CD4-positive, alpha-beta T cell (primary cell): Measurements from ENCODE around the gene OGT. TPM values are rescaled to one million over a fixed set of nuclear protein-coding genes. Genes with fewer than 3 reads are reported as not detected.

Source experiments
- ATAC-seq: fragments of 200-7000 bp; cut with Tn5 transposase; one replicate; pipeline ENCODE4 v1.10.0; 2022; ENCODE audit warnings: mild to moderate bottlenecking; ENCODE audit not compliant: poor library complexity
- CTCF ChIA-PET: fragments of 350-600 bp; sonication (Branson Sonifier 250); formaldehyde crosslinking; loops from one replicate; lab custom pipeline; 2021; ENCODE audit warnings: antibody characterized with exemption, inconsistent platforms; lab: Charles Lee
- POLR2A ChIA-PET: fragments of 350-600 bp; sonication (Branson Sonifier 250); formaldehyde crosslinking; loops from one replicate; lab custom pipeline; 2021; ENCODE audit warnings: antibody characterized with exemption, inconsistent platforms; lab: Charles Lee
- DNase-seq, 14 experiments: peaks; one replicate each; pipeline ENCODE4 v3.0.0-alpha.2; 2013 to 2020; ENCODE audit warnings: mixed read lengths in 2 of 14
- H3K27ac ChIP-seq, 2 donors: one replicate each; pipeline versions ENCODE4 v1.5.1 to v1.7.0; 2013; ENCODE audit warnings: low read length in 2 of 2, low read depth in 1 of 2, mild to moderate bottlenecking in 1 of 2
- H3K27me3 ChIP-seq, 2 experiments: 1 replicate in 1 of 2; 2 replicates in 1 of 2; pipeline versions ENCODE4 v1.6.1 to v1.7.0; 2013; ENCODE audit warnings: low read length in 2 of 2, control low read depth in 1 of 2, mild to moderate bottlenecking in 1 of 2, moderate library complexity in 1 of 2; ENCODE audit not compliant: insufficient read depth in 2 of 2, control insufficient read depth in 1 of 2
- H3K36me3 ChIP-seq: one replicate; pipeline ENCODE4 v1.6.1; 2013; ENCODE audit warnings: low read length, control low read depth; ENCODE audit not compliant: insufficient read depth
- H3K4me1 ChIP-seq: one replicate; pipeline ENCODE4 v1.6.1; 2013; ENCODE audit warnings: low read length, control low read depth; ENCODE audit not compliant: insufficient read depth
- H3K4me3 ChIP-seq: one replicate; pipeline ENCODE4 v1.5.1; 2013; ENCODE audit warnings: mild to moderate bottlenecking, low read length, moderate library complexity
- H3K9me3 ChIP-seq, 2 experiments: 1 replicate in 1 of 2; 2 replicates in 1 of 2; pipeline versions ENCODE4 v1.6.1 to v1.7.0; 2013; ENCODE audit warnings: low read length in 2 of 2, mild to moderate bottlenecking in 2 of 2, control low read depth in 1 of 2, moderate library complexity in 1 of 2; ENCODE audit not compliant: control insufficient read depth in 1 of 2, insufficient read depth in 1 of 2
- H3K27ac Mint-ChIP-seq: one replicate; pipeline ENCODE4 v1.8.0; 2020; ENCODE audit warnings: mixed read lengths
- H3K27me3 Mint-ChIP-seq: one replicate; pipeline ENCODE4 v1.8.0; 2021; ENCODE audit warnings: mixed read lengths
- H3K36me3 Mint-ChIP-seq: one replicate; pipeline ENCODE4 v1.8.0; 2021; ENCODE audit warnings: low read depth, mixed read lengths
- H3K4me1 Mint-ChIP-seq: one replicate; pipeline ENCODE4 v1.8.0; 2021; ENCODE audit warnings: low read depth, mixed read lengths
- H3K4me3 Mint-ChIP-seq: one replicate; pipeline ENCODE4 v1.8.0; 2020; ENCODE audit warnings: mild to moderate bottlenecking, mixed read lengths
- H3K9me3 Mint-ChIP-seq: one replicate; pipeline ENCODE4 v1.8.0; 2020; ENCODE audit warnings: mixed read lengths
- CTCF ChIP-seq: fragments of 200-600 bp; IDR thresholded peaks from one replicate; pipeline ENCODE4 v1.8.0; 2022; ENCODE audit warnings: antibody characterized with exemption, mild to moderate bottlenecking
- intact Hi-C, 2 experiments: fragments of 100-400 bp; cut with DNase I in 1 of 2; cut with micrococcal nuclease in 1 of 2; formaldehyde crosslinking; loops; one replicate each; pipeline versions ENCODE4 v1.15.1 to v1.9.0; 2023 to 2025; cut with DNase I, micrococcal nuclease
- total RNA-seq, 174 experiments: library from RNA in 2 of 174; stranded (reverse) in 2 of 174; gene quantifications; one replicate each; pipeline ENCODE4 v1.2.3 and lab custom pipeline; 2021 to 2026

The OGT gene
- total RNA-seq, 2 experiments from 2014 or later, result 279 to 295 TPM

- no peak for TF ChIP-seq CTCF
- intact Hi-C loops, result loop anchor here in 1 of 2 experiments (5.0 kb wide), 1 partner anchor 36 kb away; no protein-coding TSS in a partner anchor
- H3K4me3 Mint-ChIP-seq, result no peak within 1 kb of the TSS
- no peaks in the 10 kb centered on the region for H3K27me3 Mint-ChIP-seq
- POLR2A ChIA-PET, result no interaction called here
- CTCF ChIA-PET, result no interaction called here
- H3K4me1 Mint-ChIP-seq, result peaks cover 8% of the 10 kb centered on the region
- peak within 1 kb of the TSS; percentile 27 for H3K27ac Mint-ChIP-seq
- peaks cover 32% of the 10 kb centered on the region for H3K36me3 ChIP-seq
- no peaks in the 10 kb centered on the region for H3K9me3 Mint-ChIP-seq
- H3K4me3 ChIP-seq, result no peak within 1 kb of the TSS
- ATAC-seq (no peak), DNase-seq (peak in 2 of 14 experiments; percentile 8 to 15)
- no peak within 1 kb of the TSS for H3K27ac ChIP-seq
- H3K27me3 ChIP-seq, result no peaks in the 10 kb centered on the region
- peaks cover 3% of the 10 kb centered on the region for H3K4me1 ChIP-seq
- no peaks in the 10 kb centered on the region for H3K9me3 ChIP-seq
- H3K36me3 Mint-ChIP-seq, result peaks cover 49% of the 10 kb centered on the region
These were observed 45.6 kb downstream of the OGT start, which contains the start of gene GCNA for GRCh38 chrX:71578253-71579135. Gene GCNA, plus strand, starts transcription at chrX:71578437. Its CDS starts 2,385 bp downstream, at chrX:71580822.

- peaks cover 8% of the 10 kb centered on the region for H3K4me1 Mint-ChIP-seq
- no peak overlapping the region for H3K27ac ChIP-seq
- H3K27me3 ChIP-seq, result no peaks in the 10 kb centered on the region
- TF ChIP-seq CTCF, result no peak
- ChIA-PET CTCF (no interaction called here), POLR2A (no interaction called here)
- H3K9me3 ChIP-seq, result no peaks in the 10 kb centered on the region
- no peaks in the 10 kb centered on the region for H3K27me3 Mint-ChIP-seq
- H3K27ac Mint-ChIP-seq, result no peak overlapping the region
- no peaks in the 10 kb centered on the region for H3K9me3 Mint-ChIP-seq
- H3K4me3 ChIP-seq, result no peak overlapping the region
- peaks cover 24% of the 10 kb centered on the region for H3K36me3 ChIP-seq
- H3K36me3 Mint-ChIP-seq, result peaks cover 40% of the 10 kb centered on the region
- no peak for ATAC-seq
- no peak overlapping the region for H3K4me3 Mint-ChIP-seq
- peaks cover 3% of the 10 kb centered on the region for H3K4me1 ChIP-seq
- intact Hi-C loops, result loop anchor here in 1 of 2 experiments (5.0 kb wide), 1 partner anchor 37 kb away; no protein-coding TSS in a partner anchor
- peak in 1 of 14 experiments; percentile 6 for DNase-seq
These were observed 46.5 kb downstream of the OGT start for GRCh38 chrX:71579136-71579989.

GRCh38 chrX:71579990-71580380 lies 47.1 kb downstream of the OGT start:
- ATAC-seq, result no peak
- H3K27me3 ChIP-seq, result no peaks in the 10 kb centered on the region
- H3K4me1 Mint-ChIP-seq, result peaks cover 8% of the 10 kb centered on the region
- CTCF ChIA-PET, result no interaction called here
- H3K36me3 Mint-ChIP-seq, result peaks cover 34% of the 10 kb centered on the region
- TF ChIP-seq CTCF, result no peak
- no peak for DNase-seq
- H3K4me1 ChIP-seq, result peaks cover 3% of the 10 kb centered on the region
- intact Hi-C loops, result loop anchor here in 1 of 2 experiments (5.0 kb wide), 1 partner anchor 38 kb away; no protein-coding TSS in a partner anchor
- POLR2A ChIA-PET, result no interaction called here
- no peak overlapping the region for H3K27ac Mint-ChIP-seq
- H3K4me3 ChIP-seq, result no peak overlapping the region
- no peaks in the 10 kb centered on the region for H3K27me3 Mint-ChIP-seq
- H3K9me3 Mint-ChIP-seq, result no peaks in the 10 kb centered on the region
- H3K27ac ChIP-seq, result no peak overlapping the region
- no peak overlapping the region for H3K4me3 Mint-ChIP-seq
- H3K9me3 ChIP-seq, result no peaks in the 10 kb centered on the region
- H3K36me3 ChIP-seq, result peaks cover 17% of the 10 kb centered on the region
